Glutamatergic neuron (in vitro differentiated cells): ENCODE data around the gene TBC1D2B. TPM values are rescaled to one million over a fixed set of nuclear protein-coding genes. Genes with fewer than 3 reads are reported as not detected.
A peak's percentile ranks its signal among the peaks of the same experiment; 100 is the strongest.

Experiments
- DNase-seq: peaks from one replicate; pipeline ENCODE4 v3.0.0; 2022
- H3K27ac Mint-ChIP-seq: one replicate; pipeline ENCODE4 v1.8.0; 2020; ENCODE audit warnings: mild to moderate bottlenecking, mixed read lengths, inconsistent platforms; ENCODE audit not compliant: unreplicated experiment
- H3K27me3 Mint-ChIP-seq: one replicate; pipeline ENCODE4 v1.8.0; 2020; ENCODE audit warnings: mild to moderate bottlenecking, moderate library complexity, mixed read lengths, inconsistent platforms; ENCODE audit not compliant: unreplicated experiment
- H3K36me3 Mint-ChIP-seq: one replicate; pipeline ENCODE4 v1.8.0; 2020; ENCODE audit warnings: mild to moderate bottlenecking, mixed read lengths, inconsistent platforms; ENCODE audit not compliant: unreplicated experiment
- H3K4me1 Mint-ChIP-seq: one replicate; pipeline ENCODE4 v1.8.0; 2020; ENCODE audit warnings: mild to moderate bottlenecking, low read depth, mixed read lengths, inconsistent platforms; ENCODE audit not compliant: unreplicated experiment
- H3K4me3 Mint-ChIP-seq: one replicate; pipeline ENCODE4 v1.8.0; 2020; ENCODE audit warnings: mild to moderate bottlenecking, mixed read lengths, inconsistent platforms; ENCODE audit not compliant: unreplicated experiment
- H3K9me3 Mint-ChIP-seq: one replicate; pipeline ENCODE4 v1.8.0; 2020; ENCODE audit warnings: mild to moderate bottlenecking, moderate library complexity, mixed read lengths, inconsistent platforms; ENCODE audit not compliant: unreplicated experiment
- total RNA-seq: library from RNA; stranded (reverse); fragmentation: NEBNext Ultra II Directional; extraction: Animal tissue kit (Norgen Biotek cat#: 25700); gene quantifications from one replicate; pipeline ENCODE4 v1.2.1, GENCODE V29; 2021; ENCODE audit not compliant: unreplicated experiment
- TF ChIP-seq, protein P1 (sequence below): fragments of 200-600 bp; sonication (generic); IDR thresholded peaks from one replicate; pipeline ENCODE4 v1.5.0; 2021; ENCODE audit not compliant: partially characterized antibody, unreplicated experiment

The TBC1D2B gene
- total RNA-seq, 1 donor from 2014 or later = 45.3 TPM

DNA sequence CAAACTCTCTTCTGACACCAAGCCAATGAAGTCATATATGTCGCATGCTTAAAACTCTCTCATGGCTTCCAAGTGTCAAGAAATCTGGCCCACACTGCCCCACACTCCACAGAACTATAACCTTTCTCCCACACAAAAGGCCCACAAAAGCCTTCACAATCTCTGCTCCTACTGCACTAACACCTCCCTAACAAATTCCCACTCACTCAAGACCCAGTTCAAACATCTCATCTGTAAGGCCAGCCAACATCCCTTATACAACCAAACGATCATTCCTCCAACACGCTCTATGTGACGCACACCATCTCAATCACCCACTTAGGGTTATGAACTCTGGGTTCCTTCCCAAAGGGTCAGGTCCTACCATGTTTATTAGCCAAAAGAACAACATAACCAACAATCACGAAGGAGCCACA lies 13.5 kb downstream of the TBC1D2B start:
- TF ChIP-seq, protein P1, sequence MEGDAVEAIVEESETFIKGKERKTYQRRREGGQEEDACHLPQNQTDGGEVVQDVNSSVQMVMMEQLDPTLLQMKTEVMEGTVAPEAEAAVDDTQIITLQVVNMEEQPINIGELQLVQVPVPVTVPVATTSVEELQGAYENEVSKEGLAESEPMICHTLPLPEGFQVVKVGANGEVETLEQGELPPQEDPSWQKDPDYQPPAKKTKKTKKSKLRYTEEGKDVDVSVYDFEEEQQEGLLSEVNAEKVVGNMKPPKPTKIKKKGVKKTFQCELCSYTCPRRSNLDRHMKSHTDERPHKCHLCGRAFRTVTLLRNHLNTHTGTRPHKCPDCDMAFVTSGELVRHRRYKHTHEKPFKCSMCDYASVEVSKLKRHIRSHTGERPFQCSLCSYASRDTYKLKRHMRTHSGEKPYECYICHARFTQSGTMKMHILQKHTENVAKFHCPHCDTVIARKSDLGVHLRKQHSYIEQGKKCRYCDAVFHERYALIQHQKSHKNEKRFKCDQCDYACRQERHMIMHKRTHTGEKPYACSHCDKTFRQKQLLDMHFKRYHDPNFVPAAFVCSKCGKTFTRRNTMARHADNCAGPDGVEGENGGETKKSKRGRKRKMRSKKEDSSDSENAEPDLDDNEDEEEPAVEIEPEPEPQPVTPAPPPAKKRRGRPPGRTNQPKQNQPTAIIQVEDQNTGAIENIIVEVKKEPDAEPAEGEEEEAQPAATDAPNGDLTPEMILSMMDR = no peak
- H3K36me3 Mint-ChIP-seq = no peaks in the 10 kb centered on the region
- H3K9me3 Mint-ChIP-seq = peaks cover 8% of the 10 kb centered on the region
- no peak for DNase-seq
- peaks cover 6% of the 10 kb centered on the region for H3K27me3 Mint-ChIP-seq
- H3K4me3 Mint-ChIP-seq = no peak overlapping the region
- H3K27ac Mint-ChIP-seq = no peak overlapping the region
- peaks cover 42% of the 10 kb centered on the region for H3K4me1 Mint-ChIP-seq

DNA sequence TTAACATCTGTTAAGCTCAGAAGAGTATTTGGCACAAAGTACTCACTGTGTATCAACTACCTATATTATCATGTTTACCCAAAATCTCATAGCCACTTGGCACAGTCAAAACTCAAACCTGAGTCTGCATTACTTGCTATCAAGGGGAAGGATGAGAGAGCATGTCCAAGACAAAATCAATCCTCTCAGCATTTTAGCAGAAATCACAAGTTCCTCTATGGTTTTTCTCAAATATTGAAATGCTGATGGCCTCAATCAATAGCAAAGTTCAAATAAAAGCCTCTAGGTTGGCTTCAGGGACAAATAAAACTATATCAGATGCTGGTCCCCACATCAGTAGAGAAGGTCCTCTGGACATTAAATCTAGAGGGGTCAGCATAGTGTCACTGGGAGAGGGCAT lies 14.3 kb downstream of the TBC1D2B start:
- H3K27me3 Mint-ChIP-seq = peaks cover 6% of the 10 kb centered on the region
- H3K4me3 Mint-ChIP-seq = no peak overlapping the region
- H3K9me3 Mint-ChIP-seq = peaks cover 11% of the 10 kb centered on the region
- TF ChIP-seq, protein P1 = no peak
- DNase-seq = no peak
- peaks cover 41% of the 10 kb centered on the region for H3K4me1 Mint-ChIP-seq
- no peaks in the 10 kb centered on the region for H3K36me3 Mint-ChIP-seq
- H3K27ac Mint-ChIP-seq = peak overlapping the region; percentile 56

DNA sequence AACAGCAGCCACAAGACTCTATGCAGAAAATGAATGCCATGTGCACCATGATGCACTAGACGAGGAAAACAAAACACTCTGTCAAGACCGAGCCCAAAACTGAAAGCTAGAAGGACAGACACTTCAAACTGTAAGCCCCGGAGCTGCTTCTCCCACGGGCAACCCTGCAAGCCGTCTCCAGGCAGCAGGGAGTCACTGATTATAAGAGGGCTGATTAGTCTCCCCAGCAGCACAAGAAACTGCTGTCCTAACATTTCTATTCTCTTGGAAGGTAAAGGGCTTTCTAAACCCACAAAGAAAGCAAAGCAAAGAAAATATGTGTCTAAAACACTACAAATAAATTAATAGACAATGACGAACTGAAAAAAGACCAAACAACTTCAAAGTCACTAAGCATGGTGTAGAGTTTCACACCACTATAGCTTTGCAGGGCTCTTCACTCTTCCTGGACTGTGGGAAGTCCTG lies 15.5 kb downstream of the TBC1D2B start:
- peaks cover 6% of the 10 kb centered on the region for H3K27me3 Mint-ChIP-seq
- TF ChIP-seq, protein P1 = no peak
- H3K9me3 Mint-ChIP-seq = peaks cover 11% of the 10 kb centered on the region
- H3K4me1 Mint-ChIP-seq = peaks cover 40% of the 10 kb centered on the region
- H3K27ac Mint-ChIP-seq = peak overlapping the region; percentile 86
- H3K36me3 Mint-ChIP-seq = no peaks in the 10 kb centered on the region
- H3K4me3 Mint-ChIP-seq = peak overlapping the region; percentile 77
- DNase-seq = no peak

DNA sequence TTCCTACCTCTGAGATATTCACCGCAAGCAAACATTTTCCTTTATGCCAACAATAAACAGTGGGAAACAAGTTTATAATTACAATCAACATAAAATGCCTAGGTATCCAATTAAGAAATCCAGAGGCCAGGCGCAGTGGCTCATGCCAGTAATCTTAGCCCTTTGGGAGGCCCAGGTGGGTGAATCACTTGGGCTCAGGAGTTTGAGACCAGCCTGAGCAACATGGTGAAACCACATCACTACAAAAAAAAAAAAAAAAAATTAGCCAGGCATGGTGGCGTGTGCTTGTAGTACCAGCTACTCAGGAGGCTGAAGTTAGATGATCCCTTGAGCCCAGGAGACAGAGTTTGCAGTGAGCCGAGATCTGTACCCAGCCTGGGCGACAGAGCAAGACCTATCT lies 17.3 kb downstream of the TBC1D2B start:
- Mint-ChIP-seq H3K4me1 (peaks cover 41% of the 10 kb centered on the region), H3K27me3 (peaks cover 6% of the 10 kb centered on the region), H3K9me3 (peaks cover 14% of the 10 kb centered on the region), H3K36me3 (no peaks in the 10 kb centered on the region), H3K27ac (peak overlapping the region; percentile 93), H3K4me3 (no peak overlapping the region)
- DNase-seq = no peak
- TF ChIP-seq, protein P1 = no peak

DNA sequence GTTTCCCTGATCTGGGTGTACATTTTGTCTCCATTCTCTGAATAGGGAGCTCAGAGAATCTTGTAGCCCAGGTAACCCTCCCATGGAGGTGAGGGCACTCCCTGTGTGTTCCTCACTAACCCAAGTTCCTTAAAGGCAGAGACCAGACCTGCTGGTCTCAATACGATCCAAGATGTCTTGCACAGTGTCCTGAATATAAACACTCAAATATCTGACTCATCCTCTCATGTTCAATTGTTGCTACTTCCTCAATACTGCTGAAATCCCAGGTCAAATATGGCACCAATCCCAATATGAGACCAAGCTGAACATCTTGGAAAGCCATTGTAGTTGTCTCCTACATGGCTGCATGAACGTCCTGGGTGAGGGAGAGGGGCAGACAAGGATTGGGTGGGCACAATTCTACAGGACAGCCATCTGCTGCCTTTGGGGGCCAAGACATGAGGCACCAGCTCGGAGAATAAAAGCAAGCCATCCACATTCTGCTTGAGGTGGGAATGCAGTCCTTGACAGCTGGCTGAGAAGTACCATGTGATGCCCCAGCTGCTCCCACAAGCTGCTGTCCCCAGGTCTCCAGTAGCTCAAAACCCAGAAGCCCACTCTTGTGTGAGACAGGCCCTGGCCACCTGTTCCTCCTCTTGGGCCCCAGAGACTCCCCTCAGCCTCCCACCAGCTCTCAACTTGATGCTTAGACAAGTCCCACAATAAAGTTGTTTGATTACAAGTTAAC lies 18.2 kb downstream of the TBC1D2B start:
- H3K4me1 Mint-ChIP-seq = peaks cover 43% of the 10 kb centered on the region
- TF ChIP-seq, protein P1 = no peak
- H3K4me3 Mint-ChIP-seq = peak overlapping the region; percentile 60
- H3K36me3 Mint-ChIP-seq = no peaks in the 10 kb centered on the region
- peak; percentile 69 for DNase-seq
- peaks cover 6% of the 10 kb centered on the region for H3K27me3 Mint-ChIP-seq
- H3K9me3 Mint-ChIP-seq = peaks cover 14% of the 10 kb centered on the region
- H3K27ac Mint-ChIP-seq = peak overlapping the region; percentile 93
